GM21447 (cell line): ENCODE results near the gene CHD9NB.
A peak's percentile ranks its signal among the peaks of the same experiment; 100 is the strongest.
"Not testable (repeated sequence)": the region's sequence is repeated elsewhere in the genome, so short reads cannot be mapped to it uniquely, and the experiment has no call there.

ENCODE experiments used
- ATAC-seq: cut with Tn5 transposase; IDR thresholded peaks from one replicate; pipeline ENCODE4 v1.9.1; 2021; ENCODE audit not compliant: unreplicated experiment

The CHD9NB gene

DNA sequence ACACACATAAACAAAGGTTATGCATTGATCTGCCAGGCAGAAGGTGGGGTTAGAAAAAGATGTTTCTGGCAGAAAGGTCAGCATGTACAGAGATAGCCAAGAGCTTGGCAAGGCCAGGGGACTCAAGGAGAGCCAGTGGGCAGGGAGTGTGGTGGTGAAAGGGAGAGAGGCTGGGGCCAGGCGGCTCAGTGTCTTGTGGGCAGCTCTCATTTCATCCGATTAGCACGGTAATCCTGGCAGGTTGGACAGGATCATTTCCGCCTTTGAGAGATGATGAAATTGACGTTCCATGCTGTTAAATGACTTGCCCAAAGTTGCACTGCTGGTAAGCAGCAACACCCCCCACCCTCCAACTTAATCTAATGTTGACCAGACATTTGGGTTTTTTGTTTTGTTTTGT lies 5.7 kb upstream of the CHD9NB start:
- no peak for ATAC-seq

DNA sequence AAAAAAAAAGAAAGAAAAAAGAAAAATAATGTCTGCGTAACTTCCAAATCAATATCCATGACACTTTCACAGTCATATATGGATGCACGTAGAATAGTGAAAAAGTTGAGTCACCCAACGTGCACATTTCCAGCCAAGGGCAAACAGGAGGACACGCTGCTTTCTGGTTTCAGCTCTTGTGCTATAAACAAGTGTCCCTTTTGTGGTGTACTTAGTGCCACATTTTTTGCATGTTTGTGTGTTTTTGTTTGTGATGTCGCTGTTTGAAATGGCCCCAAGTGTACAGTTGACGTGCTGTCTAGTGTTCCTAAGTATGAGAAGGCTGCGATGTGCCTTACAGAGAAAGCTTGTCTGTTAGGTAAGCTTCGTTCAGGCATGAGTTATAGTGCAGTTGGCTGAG lies 5.0 kb upstream of the CHD9NB start:
- ATAC-seq: no peak

DNA sequence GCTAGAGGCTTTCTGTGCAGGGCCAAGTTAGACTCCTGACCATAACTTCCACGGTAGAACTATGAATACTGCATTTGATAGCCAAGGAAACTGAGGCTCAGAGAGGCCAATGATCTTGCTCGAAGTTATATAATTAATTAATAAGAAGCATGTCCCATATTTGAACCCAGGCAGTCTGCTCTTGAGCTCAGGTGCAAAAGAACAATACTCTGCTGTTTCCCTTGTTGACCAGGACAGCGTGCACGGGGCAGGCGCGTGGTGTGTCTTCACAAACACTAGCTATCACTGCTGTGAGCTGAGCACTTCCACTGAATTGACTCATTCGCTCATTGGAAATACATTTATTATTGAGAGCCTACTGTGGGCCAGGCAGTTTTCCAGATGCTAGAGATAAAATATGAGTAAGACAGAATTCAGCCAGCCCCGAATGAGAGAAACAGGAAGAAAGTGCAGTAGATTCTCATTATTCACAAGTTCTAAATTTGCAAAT lies 3.7 kb upstream of the CHD9NB start:
- no peak for ATAC-seq

DNA sequence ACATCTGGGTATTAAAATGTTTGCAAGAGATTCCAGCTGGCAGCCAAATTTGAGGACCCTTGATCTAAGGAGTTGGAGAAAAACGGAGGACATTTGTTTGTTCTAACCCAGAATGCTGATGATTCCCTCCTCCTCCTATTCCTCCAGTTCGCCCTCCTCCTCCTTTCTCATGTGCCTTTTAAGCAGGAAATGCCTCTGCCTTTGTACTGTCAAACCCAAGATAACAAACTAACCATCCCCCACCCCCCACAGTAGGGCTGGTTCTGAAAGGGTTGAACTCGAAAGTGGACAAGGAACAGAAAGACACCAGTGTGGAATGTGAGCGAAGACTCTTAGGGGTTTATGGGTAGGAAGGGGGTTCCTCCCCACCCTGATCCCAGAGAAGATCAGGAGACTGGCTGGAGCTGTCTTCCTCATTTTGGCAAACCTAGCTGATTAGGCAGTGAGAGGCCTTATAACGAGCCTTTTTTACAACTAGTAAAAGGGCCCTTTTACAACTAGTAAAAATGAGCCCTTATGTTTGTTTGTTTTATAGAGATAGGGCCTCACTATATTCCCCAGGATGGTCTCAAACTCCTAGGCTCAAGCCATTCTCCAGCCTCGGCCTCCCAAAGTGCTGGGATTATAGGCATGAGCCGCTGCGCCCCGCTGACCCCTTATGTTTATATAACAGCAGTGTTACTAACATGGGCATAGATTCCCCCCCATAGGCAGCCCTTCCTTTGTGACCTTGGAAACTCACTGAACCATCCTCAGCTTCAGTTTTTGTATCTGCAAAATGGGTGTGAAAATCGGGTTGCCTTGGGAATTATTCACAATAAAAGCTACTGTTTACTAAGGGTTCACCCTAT lies 3.1 kb upstream of the CHD9NB start:
- no peak for ATAC-seq

DNA sequence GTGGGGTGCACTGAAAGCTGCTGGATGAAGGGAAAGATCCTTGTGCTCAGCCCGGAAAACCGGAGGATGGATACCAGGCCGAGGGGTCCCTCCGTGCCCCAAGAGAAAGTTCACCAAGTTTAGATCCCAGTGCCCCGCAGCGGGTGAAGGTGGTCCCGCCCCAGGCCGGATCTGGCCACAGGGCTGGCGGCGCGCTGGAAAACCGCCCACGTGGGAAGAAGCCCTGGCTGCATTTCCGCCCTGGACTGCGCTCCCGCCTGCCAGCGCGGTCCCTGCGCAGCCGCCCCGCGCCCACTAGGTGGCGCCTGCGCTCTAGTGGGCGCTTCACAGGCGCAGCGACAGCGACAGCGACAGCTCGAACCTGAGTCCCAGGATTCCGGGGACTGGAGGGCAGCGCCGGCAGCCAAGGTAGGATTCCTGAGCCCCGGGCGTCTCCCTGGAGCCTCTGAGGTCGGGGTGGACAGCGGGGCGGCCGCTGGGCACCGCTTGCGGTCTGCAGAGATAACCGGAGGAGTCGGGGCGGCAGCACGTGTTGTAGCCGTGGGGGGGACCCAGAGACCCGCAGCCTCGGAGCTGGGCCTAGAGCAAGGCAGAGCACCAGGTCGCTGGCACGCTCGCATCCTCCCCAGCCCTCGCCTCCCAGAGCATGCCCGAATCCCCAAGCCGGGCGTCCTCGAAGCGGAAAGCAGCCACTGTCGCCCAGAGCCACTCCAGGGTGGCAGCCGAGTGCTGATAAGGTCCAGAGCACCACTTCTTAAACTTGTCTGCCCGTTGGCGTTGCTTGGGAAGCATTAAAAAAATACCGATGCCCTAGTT lies 2.2 kb upstream of the CHD9NB start, which contains the start of gene CHD9:
Gene CHD9 (plus strand): TSS at position 322 of the 816 bp plus-strand sequence. CDS start 101,099 bp downstream, outside the sequence.
- peak; percentile 73 for ATAC-seq

DNA sequence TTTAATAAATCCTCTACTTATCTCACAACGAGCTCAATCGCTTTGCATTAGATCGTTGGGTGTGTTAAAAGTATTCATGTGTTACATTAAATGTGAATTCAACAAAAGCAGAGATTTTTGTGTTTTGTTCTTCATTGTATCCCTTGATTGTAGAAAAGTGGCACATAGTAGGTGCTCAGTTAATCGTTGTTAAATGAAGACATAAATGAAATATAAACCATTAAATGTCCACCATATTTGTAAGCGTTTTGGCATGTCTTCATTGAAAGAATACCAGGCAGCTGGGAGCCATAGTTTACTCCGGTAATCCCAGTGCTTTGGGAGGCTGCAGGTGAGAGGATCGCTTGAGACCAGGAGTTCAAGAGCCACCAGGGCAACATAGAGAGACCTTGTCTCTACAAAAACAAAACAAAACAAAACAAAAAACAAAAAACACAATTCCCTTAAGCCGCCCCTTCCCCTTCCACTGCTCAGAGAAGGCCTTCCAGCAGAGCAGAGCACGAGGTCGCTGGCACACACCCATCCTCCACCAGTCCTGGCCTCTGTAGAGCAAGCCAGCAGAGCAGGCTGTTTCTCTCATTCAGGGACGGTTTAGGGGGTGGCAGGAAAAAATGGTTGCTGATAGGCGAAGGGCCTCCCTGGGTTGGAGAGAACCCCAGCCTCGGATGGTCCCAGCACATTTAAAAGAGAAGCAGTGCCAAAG lies 1.4 kb upstream of the CHD9NB start:
- peak; percentile 37 for ATAC-seq

DNA sequence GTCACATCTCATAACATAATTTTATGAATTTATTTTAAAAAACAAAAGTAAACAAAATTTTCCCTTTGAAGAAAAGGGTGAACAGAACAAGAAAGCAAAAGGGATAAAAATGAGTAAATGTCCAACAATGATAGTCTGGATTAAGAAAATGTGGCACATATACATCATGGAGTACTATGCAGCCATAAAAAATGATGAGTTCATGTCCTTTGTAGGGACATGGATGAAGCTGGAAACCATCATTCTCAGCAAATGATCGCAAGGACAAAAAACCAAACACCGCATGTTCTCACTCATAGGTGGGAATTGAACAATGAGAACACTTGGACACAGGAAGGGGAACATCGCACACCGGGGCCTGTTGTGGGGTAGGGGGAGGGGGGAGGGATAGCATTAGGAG lies 1.4 kb downstream of the CHD9NB start:
- ATAC-seq: not testable (repeated sequence)

DNA sequence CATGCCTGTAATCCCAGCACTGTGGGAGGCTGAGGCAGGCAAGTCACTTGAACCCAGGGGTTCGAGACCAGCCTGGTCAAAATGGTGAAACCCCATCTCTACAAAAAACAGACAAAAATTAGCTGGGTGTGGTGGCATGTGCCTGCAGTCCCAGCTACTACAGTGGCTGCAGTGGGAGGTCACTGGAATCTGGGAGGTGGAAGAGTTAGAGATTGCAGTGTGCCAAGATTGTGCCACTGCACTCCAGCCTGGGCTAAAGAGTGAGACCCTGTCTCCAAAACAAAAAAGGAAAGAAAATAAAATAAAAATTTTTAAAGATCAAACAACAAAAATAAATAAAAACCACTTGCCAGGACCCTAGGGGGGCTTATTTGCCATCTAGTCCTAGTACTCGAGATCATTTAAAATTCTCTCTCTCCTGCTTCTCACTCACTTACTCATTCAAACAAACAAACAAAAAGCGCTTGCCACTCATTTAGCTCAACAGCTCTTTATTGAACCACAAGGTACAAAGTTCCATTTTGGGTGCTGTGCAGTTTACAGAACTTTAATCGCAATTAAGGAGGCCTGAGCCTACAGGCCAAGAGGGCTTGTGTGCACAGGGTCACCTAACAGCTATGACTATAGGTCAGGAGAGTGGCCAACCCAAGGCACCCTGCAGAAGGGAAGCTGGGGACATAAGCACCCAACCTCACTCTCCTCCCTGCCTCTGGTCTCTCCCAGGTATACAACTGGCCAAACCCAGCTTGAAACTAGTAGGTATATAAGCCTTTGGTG lies 4.4 kb downstream of the CHD9NB start:
- no peak for ATAC-seq

DNA sequence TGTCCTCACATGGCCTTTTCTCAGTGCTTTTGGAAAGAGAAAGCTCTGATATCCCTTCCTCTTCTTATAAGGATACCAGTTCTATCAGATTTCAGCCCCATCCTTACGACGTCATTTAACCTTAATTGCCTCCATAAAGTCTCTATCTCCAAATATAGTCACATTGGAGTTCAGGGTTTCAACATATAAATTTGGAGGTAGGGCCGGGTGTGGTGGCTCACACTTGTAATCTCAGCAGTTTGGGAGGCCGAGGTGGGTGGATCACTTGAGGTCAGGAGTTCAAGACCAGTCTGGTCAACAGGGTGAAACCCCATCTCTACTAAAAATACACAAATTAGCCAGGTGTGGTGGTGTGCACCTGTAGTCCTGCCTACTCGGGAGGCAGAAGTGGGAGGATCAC lies 5.2 kb downstream of the CHD9NB start:
- ATAC-seq: not testable (repeated sequence)

DNA sequence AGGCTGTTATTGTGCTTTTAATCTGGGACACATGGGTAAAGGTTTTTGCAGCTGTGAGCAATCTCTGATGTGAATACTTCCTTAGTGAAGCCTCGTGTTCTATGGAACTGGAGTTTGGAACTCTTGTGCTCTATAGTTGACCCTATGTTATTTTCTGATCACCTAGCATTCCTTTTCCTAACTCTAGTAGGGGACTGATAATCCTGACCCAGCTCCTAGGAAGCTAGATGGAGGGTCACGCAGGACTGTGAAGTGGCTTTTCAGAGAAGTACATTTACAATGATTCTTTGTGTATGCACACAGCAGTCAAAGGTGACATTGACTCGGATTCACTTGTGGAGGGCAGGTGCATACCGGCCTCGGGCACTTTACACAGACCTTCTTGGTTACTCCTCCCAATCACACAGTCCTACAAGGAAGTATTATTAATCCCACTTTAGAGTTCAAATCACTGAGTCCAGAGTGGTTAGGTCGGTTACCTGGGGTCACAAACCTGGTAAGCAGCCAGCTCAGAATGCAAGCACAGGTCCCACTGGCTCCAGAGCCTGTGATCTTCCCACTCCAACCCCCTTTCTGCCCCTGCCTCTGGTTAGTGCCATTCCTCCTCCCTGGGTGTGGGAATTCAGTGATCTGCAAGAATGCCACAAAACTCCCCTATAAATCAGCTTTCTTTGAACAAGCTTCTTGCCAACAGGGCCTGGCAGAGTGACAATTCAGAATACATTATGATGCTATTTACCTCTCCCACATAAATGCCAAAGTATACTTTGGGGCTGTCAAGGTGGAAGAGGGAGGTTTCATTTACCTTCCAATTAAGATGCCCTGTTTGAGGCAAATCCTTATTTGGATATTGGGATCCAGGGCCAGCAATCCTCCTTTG lies 7.1 kb downstream of the CHD9NB start:
- ATAC-seq: no peak

DNA sequence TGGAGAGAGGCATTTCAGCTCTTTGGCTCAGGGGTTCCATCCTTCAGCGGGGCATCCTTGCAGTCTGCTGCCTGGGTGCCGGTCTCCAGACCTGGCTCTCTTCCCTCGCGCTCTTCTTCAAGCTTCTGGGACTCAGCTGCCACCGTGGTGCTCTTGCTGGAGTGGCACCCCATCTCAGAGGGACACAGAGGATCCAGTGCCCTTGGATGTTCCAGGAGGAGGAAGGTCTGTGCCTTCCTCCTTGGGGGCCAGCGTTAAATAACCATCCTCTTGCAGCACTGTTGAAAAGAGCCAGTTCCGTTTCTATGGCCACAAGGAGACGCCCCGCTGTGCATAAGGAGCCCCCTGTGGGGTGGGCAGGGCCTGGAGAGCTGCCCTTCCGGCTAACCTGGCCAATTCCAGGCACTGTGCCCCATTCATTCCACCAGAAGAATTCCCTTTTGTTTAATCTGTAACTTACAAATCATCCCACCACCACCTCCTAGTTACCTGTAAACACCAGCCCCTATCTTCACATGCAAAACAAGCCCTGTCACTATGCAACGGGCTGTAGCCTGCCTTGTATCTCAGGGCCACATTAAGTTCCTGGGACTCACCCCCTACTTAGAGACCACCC lies 8.6 kb downstream of the CHD9NB start:
- no peak for ATAC-seq

DNA sequence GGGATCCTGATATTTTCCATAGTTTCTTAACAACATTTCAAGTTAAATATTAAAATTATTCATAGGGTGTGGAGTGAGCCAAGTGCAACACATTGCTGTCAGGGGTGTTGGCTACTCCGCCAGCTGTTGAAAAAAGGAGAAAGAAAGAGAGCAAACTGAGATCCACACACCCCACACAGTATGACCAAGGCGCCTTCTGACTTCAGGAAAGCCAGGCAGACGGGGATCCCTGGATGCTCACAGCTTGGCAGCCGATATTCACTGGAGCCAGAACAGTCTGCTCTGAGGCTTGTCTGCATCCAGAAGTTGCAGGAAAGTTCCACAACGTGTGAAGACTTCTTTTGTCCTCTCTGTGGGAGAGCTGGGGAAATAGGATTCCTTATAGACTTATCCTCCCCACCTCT lies 9.3 kb downstream of the CHD9NB start:
- no peak for ATAC-seq

DNA sequence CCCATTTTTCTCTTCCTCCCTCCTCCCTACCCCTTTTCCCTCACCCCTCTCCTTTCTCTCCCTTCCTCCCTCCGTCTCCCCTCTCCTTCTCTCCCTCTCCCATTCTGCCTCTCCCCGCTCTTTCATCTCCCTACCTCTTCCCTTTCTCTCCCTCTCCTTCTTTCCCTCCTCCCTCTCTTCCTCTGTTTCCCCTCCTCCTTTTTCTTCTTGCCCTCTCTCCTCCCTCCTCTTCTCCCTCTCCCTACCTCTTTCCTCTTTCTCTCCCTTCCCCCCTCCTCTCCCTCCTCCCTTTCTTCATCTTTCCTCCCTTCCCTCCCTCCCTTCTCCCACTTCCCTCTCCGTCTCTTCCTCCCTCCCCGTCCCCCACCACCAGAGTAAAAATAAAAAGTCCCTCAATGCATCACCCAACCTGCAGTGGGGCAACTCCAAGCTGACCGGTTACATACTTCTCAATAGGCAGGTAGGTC lies 10.4 kb downstream of the CHD9NB start:
- ATAC-seq: no peak

DNA sequence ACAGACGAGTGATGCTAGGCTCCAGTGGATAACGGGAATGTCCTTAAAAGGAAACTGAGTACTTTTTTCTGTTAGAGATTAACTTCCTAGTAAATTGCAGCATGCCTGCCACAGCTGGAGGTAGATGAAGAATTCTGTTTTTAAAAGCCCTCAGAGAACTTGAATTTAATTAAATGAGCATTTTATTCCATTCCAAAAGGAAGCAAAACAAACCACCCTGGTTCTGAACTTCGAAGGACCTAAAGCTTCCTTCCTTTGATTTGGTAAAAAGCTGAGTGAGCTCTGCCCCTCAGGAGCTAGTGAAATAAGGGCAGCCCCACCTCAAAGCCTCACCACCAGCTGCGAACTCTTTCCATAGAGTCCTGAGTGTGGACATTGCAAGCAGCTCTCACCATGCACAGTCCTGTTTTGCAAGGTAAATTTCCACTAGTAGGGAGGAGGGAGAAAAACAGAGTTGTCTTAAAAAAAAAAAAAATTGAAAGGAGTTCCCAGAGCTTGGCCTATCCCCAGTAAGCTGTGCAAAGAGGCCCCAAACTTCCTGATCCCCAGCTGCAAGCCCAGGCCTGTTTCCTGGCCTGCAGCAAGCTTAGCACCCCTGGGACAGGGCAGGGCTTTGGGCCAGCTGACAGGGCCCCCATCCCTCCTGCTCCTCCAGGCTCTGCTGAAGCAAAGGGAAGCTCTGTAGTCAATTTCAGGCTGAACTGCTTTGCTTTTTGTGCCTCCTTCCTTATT lies 11.2 kb downstream of the CHD9NB start:
- no peak for ATAC-seq

DNA sequence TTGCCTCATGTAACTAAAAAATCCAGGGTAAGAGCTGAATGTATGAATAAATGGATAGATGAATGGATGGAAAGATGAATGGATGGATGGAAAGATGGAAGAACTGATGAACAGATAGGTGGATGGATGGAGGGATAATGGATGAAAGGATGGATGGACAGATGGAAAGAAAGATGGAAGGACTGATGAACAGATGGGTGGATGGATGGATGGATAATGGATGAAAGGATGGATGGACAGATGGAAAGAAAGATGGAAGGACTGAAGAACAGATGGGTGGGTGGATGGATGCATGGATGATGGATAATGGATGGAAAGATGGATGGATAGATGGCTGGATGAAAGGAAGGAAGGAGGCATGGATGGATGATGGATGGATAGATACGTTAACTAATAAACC lies 11.9 kb downstream of the CHD9NB start:
- ATAC-seq: no peak

DNA sequence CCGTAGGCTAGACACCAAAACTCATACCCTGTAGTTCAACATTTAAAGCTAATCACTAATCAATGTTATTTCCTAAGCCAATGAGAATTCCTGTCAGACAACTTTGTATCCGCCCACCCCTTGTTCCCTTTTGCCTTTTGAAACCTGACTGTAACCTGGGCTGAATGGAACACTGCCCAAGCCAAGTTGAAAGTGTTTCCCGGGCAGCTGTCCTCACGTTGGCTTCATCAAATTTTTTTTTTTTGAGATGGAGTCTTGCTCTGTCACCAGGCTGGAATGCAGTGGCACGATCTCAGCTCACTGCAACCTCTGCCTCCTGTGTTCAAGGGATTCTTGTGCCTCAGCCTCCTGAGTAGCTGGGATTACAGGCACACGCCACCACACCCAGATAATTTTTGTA lies 16.0 kb downstream of the CHD9NB start:
- not testable (repeated sequence) for ATAC-seq

DNA sequence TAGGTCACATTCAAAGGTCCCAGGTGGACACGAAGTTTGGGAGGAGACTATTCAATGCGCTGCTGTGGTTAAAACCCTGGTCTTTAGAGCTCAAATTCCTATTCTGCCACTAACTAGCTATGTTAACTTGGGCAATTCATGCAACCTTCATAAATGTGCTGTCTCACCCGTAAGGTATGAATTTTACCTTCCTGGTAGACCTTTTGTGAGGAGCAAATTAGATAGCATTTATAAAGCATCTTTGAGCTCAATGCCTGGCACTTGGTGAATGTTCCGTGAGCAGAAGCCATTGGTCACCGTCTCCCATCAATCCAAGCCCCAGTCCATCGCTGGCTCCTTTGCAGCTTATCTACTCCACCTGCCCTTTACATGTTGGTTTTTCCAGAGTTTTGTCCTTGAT lies 16.6 kb downstream of the CHD9NB start:
- no peak for ATAC-seq

DNA sequence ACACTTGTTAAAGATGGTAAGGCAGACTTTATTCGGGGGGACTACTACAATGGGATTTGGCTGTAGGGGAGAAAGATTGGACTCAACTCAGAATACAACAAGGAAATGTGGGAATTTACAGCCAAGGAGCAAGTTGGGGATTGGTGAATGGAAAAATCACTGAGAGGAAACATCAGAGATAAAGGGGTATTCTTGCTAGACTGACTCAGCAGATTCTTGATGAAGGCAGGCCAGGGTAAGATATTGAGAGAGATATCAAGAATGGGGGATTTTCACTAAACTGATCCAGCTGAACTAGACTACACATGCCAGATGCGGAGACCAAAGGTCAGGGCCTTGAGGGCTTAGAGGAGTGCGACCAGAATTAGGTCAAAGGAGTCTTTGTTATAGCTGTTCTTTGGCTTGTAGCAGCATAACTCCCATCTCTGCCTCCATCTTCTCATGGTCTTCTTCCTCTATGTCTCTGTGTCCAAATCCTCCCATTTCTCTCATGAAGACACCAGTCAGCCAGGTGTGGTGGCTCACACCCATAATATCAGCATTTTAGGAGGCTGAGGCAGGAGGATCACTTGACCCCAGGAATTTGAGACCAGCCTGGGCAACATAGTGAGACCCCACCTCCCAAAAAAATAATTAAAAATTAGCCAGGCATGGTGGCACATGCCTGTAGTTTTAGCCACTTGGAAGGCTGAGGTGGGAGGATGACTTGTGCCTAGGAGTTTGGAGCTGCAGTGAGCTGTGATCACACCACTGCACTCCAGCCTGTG lies 17.3 kb downstream of the CHD9NB start:
- no peak for ATAC-seq
